ENCODE measurements around the gene CPZ. TPM values are rescaled to one million over a fixed set of nuclear protein-coding genes. Genes with fewer than 3 reads are reported as not detected.

The CPZ gene
- total and polyA plus RNA-seq, 7 donors: 0.04 to 0.30 (median 0.08) TPM; not detected in 4

- no peak overlapping the region for H3K27ac ChIP-seq
- no peaks in the 10 kb centered on the region for H3K9me3 ChIP-seq
- no peaks in the 10 kb centered on the region for H3K4me1 ChIP-seq
- 86 to 92% (median 88%) methylated on average over 4 of the region's 4 CpGs for WGBS, 3 donors
- no peak for DNase-seq
- ATAC-seq: no peak
- no peak overlapping the region for H3K4me3 ChIP-seq
- peaks cover 0 to 6% (median 0%) of the 10 kb centered on the region in 3 donors for H3K27me3 ChIP-seq (ENCODE audit: insufficient read depth in 3 of 3, low read length in 2 of 3)
- no peak for TF ChIP-seq CTCF (IDR thresholded peaks at IDR 0.05)
- no peaks in the 10 kb centered on the region for H3K36me3 ChIP-seq (ENCODE audit: insufficient read depth in 1 of 2, low read depth in 1 of 2)
- intact Hi-C loops (cut with DNase I): no loop called here
These were observed 40.5 kb upstream of the CPZ start for GRCh38 chr4:8552024-8552423.

GRCh38 chr4:8552581-8553205 is 39.9 kb upstream of the CPZ start:
- no peaks in the 10 kb centered on the region for H3K9me3 ChIP-seq
- intact Hi-C loops (cut with DNase I): no loop called here
- no peak for TF ChIP-seq CTCF (IDR thresholded peaks at IDR 0.05)
- no peak overlapping the region for H3K27ac ChIP-seq
- ATAC-seq (no peak), DNase-seq (no peak)
- WGBS, 3 donors: 79 to 91% (median 83%) methylated on average over 8 of the region's 8 CpGs
- no peaks in the 10 kb centered on the region for H3K36me3 ChIP-seq (ENCODE audit: insufficient read depth in 1 of 2, low read depth in 1 of 2)
- H3K27me3 ChIP-seq (ENCODE audit: insufficient read depth in 3 of 3, low read length in 2 of 3): peaks cover 0 to 6% (median 0%) of the 10 kb centered on the region in 3 donors
- H3K4me1 ChIP-seq: no peaks in the 10 kb centered on the region
- no peak overlapping the region for H3K4me3 ChIP-seq

- no peak for TF ChIP-seq CTCF (IDR thresholded peaks at IDR 0.05)
- H3K9me3 ChIP-seq: no peaks in the 10 kb centered on the region
- intact Hi-C loops (cut with DNase I): no loop called here
- H3K4me3 ChIP-seq: no peak overlapping the region
- H3K27me3 ChIP-seq (ENCODE audit: insufficient read depth in 3 of 3, low read length in 2 of 3): peaks cover 0 to 6% (median 0%) of the 10 kb centered on the region in 3 donors
- DNase-seq (no peak), ATAC-seq (no peak)
- 80 to 83% (median 81%) methylated on average over 8 of the region's 8 CpGs for WGBS, 3 donors
- no peak overlapping the region for H3K27ac ChIP-seq
- H3K36me3 ChIP-seq (ENCODE audit: insufficient read depth in 1 of 2, low read depth in 1 of 2): no peaks in the 10 kb centered on the region
- no peaks in the 10 kb centered on the region for H3K4me1 ChIP-seq
These were observed 39.3 kb upstream of the CPZ start for GRCh38 chr4:8553216-8553615.

GRCh38 chr4:8553991-8554405 is 38.6 kb upstream of the CPZ start:
- intact Hi-C loops (cut with DNase I): no loop called here
- H3K4me1 ChIP-seq: no peaks in the 10 kb centered on the region
- ATAC-seq: no peak
- H3K9me3 ChIP-seq: no peaks in the 10 kb centered on the region
- WGBS, 3 donors: 73 to 81% (median 77%) methylated on average over 12 of the region's 12 CpGs
- H3K27me3 ChIP-seq (ENCODE audit: insufficient read depth in 3 of 3, low read length in 2 of 3): peaks cover 0 to 4% (median 0%) of the 10 kb centered on the region in 3 donors
- no peak overlapping the region for H3K27ac ChIP-seq
- no peak for DNase-seq
- no peak for TF ChIP-seq CTCF (IDR thresholded peaks at IDR 0.05)
- no peak overlapping the region for H3K4me3 ChIP-seq
- no peaks in the 10 kb centered on the region for H3K36me3 ChIP-seq (ENCODE audit: insufficient read depth in 1 of 2, low read depth in 1 of 2)
